EL (cell line): Measurements from ENCODE around the gene GCKR.
"Not testable (repeated sequence)": the region's sequence is repeated elsewhere in the genome, so short reads cannot be mapped to it uniquely, and the experiment has no call there.

Source experiments
- DNase-seq: peaks from one replicate; pipeline ENCODE4 v3.0.0-alpha.2; 2016

The GCKR gene

DNA sequence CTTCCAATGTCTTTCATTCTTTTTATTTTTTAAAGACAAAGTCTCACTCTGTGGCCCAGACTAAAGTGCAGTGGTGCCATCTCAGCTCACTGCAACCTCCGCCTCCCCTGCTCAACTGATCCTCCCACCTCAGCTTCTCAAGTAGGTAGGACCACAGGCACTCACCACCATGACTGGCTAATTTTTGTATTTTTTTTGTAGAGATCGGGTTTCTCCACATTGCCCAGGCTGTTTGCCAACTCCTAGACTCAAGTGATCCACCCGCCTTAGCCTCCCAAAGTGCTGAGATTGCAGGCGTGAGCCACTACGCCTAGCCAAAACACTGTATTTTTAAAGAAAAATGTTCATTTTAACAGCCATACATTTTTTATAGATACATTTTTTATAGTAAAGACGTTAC, 12.7 kb downstream of the GCKR start:
- DNase-seq: no peak

DNA sequence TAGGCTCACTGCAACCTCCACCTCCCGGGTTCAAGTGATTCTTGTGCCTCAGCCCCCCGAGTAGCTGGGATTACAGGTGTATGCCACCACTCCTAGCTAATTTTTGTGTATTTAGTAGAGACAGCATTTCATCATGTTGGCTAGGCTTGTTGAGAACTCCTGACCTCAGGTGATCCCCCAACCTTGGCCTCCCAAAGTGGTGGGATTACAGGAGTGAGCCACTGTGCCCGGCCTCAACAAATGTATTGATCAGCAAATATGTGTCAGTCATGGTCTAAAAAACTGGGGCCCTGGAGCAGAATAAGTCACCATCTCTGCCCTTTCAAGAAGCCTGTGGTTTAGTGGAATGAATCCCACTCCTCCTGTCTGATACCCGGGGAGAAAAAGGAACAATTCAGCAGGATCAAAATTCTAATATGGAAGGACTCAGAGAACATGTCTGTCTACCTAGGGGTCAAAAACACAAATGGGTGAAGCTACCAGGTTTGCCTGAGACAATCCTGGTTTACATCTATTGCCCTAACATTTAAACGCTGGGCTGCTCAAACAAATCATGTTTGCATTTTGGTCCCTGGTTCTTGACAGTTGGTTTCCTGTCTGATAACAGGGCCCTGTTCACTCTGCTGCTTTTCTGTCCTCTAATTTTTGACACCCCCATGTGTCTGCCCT, 21.6 kb downstream of the GCKR start:
- no peak for DNase-seq

DNA sequence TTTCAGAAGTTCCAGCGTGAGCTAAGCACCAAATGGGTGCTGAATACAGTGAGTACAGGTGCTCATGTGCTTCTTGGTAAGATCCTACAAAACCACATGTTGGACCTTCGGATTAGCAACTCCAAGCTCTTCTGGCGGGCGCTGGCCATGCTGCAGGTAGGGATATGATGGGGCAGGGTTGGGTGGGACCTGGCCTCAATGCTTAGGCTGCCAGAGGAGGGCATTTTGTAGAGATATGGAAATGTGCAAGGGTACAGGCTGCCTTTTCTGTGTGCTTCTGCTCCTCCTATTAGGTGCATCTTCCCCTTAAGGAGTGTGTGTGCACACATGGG, 22.1 kb downstream of the GCKR start:
- DNase-seq: no peak

DNA sequence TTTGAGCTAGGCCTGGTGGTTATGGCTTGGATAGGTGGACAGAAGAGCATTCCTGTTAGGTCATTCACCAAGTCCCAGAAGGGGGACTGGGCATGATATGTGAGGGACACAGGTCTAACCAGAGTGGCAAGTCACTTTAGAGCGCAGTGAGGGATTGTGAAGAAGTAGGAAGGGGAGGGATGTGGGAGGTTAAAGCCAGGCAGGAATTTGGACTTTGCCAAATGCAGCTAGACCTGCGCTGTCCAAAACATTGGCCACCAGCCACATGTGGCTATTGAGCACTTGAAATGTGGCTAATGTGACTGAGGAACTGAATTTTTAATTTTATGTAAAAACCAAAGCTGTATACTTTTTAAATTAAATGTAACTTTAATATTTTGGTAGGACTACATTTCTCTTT, 23.7 kb downstream of the GCKR start:
- no peak for DNase-seq

DNA sequence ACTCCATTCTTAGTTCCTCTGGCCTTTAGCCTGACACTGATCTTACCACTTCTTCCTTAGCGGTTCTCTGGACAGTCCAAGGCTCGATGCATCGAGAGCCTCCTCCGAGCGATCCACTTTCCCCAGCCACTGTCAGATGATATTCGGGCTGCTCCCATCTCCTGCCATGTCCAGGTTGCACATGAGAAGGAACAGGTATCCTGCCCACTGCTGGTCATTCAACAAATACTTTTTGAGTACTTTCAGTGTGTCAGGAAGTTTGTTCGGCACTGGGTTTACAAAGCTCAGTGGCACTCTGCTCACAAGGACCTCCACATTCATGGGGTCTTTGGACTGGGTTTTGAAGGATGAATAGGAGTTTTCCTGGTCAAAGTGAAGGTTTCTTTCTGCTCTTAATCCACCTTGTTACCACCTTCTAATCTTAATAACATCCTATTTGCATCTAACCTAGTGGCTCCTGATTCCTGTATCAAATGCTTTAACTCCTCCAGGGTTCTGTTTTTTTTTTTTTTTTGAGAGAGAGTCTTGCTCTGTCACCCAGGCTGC, 25.8 kb downstream of the GCKR start:
- no peak for DNase-seq

DNA sequence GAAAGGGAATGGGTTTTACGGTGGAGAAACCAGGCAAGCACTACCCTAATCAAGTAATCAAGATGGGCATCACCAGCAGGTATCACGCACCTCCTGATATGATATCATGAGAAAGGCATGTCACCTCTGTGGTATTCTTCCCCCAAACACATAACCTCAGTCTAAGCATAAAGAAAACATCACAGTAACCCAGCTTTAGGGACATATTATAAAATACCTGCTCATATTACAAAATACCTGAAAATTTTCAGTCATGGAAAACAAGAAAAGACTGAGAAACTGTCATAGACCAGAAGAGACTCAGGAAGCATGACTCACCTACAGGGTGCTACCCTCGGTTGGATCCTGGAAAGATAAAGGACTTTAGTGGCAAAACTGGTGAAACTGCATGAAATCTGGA, 30.5 kb downstream of the GCKR start:
- peak; percentile 7 for DNase-seq

DNA sequence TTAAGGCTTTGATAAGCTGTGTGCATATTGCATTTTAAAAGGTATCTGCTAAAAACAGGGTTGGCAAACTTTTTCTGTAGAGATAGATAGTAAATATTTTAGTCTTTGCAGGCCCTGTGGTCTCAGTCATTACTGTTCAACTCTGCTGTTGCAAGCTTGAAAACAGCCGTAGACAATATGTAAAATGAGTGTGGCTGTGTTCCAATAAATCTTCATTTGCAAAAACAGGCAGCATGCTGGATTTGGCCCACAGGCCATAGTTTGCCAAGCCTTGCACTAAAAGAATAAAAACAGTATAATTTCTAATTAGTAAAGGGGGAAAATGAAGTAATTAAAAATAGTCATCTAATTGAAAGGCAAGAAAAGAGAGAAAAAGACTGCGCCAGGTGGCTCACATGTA, 35.3 kb downstream of the GCKR start:
- DNase-seq: no peak

DNA sequence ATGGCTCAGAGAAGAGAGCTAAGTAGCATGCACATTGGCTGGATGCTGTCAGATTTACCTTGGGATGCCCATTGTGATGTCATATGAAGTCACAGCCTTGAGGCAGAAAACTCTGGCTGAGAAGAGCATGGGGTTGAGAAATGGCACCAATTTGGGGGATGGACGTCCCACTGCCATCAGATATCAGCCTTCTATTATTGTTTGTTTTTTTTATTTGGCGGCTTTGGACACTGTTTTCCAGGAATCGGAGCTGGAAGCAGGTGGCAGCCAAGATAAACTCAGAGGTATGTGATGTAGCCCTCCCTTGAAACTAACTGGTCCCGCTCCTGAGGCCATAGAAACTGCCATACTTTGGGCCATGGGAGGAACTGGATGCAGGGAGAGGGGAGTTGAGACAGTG, 40.6 kb downstream of the GCKR start:
- DNase-seq: no peak

DNA sequence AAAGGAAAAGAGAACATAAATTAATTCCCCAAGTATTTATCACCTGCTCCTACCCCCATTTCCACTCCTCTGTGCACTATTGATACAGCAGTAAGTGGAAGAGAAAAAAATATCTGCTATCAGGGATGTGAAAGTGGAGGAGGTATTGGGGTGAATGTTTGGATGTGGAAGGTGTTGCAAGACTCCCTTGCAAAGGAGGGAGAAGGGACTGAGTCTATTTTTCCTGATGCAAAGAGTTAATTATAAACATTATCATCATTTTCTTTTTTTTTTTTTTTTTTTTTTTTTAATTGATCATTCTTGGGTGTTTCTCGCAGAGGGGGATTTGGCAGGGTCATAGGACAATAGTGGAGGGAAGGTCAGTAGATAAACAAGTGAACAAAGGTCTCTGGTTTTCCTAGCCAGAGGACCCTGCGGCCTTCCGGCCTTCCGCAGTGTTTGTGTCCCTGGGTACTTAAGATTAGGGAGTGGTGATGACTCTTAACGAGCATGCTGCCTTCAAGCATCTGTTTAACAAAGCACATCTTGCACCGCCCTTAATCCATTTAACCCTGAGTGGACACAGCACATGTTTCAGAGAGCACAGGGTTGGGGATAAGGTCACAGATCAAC, 42.3 kb downstream of the GCKR start:
- not testable (repeated sequence) for DNase-seq

DNA sequence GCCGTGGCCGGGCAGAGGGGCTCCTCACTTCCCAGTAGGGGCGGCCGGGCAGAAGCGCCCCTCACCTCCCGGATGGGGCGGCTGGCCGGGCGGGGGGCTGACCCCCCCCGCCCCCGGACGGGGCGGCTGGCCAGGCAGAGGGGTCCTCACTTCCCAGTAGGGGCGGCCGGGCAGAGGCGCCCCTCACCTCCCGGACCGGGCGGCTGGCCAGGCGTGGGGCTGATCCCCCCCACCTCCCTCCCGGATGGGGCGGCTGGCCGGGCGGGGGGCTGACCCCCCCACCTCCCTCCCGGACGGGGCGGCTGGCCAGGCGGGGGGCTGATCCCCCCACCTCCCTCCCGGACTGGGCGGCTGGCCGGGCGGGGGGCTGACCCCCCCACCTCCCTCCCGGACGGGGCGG, 43.0 kb downstream of the GCKR start:
- not testable (repeated sequence) for DNase-seq

DNA sequence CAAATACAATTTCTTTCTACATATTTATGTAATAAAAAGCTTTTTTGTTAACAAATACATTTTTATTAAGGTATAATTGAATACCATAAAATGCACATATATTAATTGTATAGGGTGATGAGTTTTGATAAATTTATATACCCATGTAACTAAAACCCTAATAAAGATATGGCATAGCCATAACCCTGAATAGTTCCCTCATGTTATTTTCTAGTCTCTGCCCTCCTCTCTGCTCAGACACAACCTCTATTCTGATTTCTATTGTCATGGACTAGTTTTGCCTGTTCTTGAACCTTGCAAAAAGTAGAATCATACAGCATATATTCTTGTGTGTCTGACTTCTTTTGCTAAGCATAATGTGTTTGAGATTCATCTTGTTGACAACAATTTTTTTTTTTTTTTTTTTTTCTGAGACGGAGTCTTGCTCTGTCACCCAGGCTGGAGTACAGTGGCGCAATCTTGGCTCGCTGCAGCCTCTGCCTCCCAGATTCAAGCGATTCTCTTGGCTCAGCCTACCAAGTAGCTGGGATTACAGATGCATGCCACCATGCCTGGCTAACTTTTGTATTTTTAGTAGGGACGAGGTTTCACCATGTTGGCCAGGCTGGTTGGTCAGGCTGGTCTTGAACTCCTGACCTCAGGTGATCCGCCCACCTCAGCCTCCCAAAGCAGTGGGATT, 47.6 kb downstream of the GCKR start:
- DNase-seq: no peak

DNA sequence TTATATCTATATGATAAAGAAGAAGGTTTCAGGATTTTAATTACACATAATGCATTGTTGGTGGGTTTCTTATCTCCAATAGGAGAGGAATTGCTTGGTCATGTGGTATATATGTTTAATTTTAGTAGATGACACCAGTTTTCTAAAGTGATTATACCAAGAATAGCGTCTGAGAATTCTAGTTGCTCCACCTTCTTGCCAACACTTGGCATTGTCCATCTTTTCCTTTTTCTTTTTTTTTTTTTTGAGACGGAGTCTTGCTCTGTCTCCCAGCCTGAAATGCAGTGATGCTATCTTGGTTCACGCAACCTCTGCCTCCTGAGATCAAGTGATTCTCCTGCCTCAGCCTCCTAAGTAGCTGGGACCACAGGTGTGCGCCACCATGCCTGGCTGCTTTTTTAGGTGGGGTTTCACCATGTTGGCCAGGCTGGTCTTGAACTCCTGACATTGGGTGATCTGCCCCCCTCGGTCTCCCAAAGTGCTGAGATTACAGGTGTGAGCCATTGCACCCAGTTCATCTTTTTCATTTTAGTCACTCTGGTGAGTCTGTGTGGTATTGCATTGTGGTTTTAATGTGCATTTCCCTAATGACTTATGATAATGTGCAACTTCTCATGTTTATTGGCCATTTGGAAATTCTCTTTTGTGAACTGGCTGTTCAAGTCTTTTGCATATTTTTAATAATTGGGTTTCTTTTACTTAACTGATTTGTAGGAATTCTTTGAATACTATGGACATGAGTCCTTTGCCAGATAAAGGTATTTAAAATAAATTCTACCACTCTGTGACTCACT, 48.9 kb downstream of the GCKR start:
- DNase-seq: peak; percentile 54

DNA sequence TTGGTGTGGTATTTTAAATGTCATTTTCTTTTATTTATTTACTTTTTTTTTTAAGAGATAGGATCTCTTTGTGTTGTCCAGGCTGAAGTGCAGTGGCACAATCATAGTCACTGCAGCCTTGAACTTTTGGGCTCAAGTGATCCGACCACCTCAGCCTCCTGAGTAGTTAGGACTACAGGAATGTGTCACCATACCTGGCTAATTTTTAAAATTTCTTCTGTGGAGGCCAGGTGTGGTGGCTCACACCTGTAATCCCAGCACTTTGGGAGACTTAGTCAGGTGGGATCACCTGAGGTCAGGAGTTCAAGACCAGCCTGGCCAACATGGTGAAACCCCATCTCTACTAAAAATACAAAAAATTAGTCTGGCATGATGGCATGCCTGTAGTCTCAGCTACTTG, 52.7 kb downstream of the GCKR start:
- DNase-seq: no peak

DNA sequence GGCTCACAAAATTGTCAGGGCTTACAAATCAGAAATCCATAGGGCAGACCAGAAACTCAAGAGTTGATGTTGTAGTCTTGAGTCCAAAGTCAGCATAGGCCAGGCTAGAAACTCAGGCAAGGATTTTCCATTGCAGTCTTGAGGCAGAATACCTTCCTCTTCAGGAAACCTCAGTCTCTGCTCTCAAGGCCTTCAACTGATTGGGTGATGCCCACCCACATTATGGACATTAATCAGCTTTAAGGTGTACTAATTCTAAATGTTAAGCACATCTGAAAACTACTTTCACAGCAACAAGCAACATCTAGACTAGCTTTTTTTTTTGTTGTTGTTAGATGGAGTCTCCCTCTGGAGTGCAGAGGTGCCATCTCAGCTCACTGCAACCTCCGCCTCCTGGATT, 54.9 kb downstream of the GCKR start:
- DNase-seq: no peak

DNA sequence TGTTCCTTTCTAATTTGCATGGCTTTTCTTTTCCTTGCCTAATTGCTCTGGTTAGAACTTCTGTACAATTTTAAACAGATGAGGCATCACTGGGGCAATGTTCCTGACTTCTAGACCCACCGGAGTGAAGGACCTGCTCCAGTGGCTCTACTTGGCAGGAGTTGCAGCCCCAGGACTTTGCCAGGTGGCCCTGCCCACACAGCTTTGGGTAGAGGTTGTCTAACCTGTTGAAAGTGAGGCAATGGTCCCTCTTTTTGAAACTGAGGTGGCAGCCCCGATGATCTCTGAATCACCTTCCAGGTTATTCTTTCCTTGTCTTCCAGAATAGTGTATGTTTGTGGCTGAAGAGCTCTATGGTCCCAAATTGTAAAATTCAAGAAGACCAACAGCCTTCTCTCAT, 56.3 kb downstream of the GCKR start:
- no peak for DNase-seq

DNA sequence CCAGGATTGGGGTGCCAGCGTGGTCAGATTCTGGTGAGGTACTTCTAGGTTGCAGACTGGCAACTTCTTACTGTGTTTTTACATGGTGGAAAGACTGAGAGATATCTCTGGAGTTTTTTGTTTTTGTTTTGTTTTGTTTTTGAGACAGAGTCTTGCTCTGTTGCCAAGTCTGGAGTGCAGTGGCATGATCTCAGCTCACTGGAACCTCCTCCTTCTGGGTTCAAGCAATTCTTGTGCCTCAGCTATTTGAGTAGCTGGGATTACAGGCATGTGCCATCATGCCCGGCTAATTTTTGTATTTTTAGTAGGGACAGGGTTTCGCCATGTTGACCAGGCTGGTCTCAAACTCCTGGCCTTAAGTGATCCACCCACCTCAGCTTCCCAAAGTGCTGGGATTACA, 57.8 kb downstream of the GCKR start:
- DNase-seq: not testable (repeated sequence)

DNA sequence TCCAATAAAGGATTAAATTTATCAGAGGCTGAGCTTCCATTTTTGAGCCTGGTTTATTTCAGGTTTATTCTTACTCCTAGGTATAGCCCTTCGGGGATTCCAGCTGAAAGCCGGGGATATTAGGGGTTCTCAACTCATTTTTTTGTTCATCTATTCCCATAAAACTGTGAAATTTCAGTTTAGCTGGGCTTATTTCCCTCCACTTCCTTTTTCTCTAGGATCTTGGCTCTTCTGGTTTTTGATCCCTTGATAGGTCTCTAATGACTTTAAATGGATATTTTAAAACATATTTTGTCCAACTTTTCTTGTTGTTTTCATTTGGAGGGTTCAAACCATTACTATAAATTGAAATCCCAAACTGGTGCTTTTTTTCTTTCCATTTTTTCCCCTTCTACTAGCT, 62.6 kb downstream of the GCKR start:
- no peak for DNase-seq

DNA sequence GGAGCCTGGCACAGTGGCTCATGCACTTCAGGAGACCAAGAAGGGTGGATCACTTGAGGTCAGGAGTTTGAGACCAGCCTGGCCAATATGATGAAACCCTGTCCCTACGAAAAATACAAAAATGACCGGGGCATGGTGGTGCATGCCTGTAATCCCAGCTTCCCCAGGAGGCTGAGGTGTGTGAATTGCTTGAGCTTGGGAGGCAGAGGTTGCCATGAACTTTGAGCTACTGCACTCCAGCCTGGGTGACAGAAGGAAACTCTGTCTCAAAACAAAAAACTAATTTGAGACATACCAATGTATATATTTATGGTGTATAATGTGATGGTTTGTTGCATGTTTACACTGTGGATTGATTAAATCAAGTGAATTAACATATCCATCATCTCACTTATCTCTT, 64.4 kb downstream of the GCKR start:
- no peak for DNase-seq

DNA sequence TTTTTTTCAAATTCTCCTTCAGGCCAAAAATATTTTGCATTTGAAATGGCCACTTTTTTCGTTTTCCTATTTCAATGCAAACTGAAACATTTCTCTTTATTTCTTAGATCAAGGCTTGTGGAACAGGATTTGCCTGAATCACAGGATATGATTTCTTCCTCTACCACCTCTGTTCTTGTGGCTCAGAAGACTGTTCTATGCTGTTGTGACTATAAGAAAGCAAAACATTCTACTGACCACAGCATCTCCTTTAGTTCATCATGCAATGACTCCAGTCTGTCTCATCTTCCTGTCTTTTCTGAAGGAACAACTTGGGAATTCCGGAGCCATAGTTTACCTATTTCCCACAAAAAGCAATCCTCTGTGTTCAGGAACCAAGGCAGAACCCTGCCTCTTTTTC, 70.0 kb downstream of the GCKR start:
- DNase-seq: peak; percentile 69

DNA sequence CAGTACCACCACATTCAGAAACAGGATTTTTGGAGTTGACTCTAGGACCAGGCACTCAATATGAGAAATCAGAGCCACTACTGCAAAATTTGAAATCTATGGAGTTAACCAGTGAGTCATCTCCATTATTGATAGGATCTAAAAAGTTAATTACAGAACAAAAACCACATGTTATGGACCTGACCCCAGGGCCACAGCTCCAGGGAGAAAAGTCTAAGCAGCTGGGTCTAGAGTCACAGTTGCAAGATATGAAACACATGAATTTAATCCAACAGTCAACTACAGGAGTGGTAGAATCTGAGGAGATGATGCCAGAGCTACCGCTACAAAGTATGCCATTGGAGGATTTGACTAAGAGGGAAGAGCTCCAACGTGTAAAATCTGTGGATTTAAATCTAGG, 72.8 kb downstream of the GCKR start:
- peak; percentile 49 for DNase-seq

DNA sequence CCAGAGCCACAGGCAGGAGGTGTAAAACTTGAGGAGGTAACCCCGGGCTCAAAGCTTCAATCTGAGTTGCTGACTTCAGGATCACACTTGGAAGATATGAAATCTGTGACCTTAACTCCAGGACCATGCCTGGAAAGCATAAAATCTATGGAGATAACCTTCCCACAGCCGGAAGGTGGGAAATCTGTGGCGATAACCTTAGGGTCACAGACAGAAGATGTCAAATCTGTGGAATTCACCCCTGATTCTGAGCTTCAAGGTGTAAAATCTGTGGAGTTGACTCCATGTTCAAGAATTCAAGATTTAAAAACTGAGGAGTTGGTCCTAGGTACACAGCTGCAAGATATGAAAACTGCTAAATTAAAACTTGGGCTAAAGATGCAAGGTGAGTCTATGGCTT, 74.6 kb downstream of the GCKR start:
- no peak for DNase-seq

DNA sequence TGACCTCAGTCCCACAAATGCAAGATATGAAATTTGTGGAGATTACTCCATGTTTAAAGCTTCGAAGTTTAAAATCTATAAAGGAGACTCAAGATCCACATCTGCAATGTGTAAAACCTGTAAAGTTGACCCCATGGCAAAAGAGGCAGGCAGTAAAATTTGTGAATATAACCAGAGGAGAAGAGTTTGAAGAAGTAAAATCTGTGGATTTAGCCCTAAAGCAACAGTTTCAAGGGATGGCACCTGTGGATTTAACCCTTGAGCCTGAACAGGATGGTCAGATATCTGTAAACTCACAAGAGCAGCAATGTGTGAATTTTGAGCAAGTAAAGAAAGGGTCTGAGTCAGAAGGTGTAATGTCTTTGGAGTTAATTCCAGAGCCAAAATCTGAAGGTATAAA, 75.0 kb downstream of the GCKR start:
- no peak for DNase-seq

DNA sequence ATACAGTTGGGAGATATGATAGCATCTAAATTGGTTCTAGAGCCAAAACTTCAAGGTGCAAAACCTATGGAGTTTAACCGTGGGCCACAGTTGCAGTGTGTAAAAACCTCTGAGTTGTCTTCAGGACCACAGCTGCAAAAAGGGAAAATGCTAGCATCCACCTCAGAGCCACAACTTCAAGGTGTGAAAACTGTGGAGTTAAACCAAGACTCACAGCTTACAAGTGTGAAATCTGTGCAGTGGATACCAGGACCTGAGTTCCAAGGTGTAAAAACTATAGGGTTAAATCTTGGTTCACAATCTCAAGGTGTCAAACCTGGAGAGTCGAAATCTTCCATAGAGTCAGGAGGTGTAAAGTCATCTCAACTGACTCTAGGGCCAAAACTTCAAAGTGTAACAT, 75.8 kb downstream of the GCKR start:
- no peak for DNase-seq

DNA sequence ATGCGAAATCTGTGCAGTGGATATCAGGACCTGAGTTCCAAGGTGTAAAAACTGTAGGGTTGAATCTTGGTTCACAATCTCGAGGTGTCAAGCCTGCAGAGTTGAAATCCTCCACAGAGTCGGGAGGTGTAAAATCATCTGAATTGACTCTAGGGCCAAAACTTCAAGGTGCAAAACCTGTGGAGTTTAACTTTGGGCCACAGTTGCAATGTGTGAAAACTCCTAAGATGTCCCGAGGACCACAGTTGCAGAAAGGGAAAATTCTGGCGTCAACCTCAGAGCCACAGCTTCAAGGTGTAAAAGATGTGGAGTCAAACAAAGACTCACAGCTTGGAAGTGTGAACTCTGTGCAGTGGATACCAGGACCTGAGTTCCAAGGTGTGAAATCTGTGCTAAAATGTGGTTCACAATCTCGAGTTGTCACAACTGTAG, 76.4 kb downstream of the GCKR start:
- DNase-seq: no peak
